Mesendoderm (in vitro differentiated cells): ENCODE measurements around the gene ATF6B.

ENCODE experiments used
- DNase-seq: peaks from one replicate; pipeline ENCODE4 v3.0.0; 2013
- H2AK5ac ChIP-seq: 2 replicates; pipeline ENCODE4 v1.6.1; 2013; ENCODE audit warnings: low read length, inconsistent platforms
- H2BK120ac ChIP-seq: 2 replicates; pipeline ENCODE4 v1.6.1; 2013; ENCODE audit warnings: low read depth, mild to moderate bottlenecking, low read length, moderate library complexity, mixed read lengths
- H2BK15ac ChIP-seq: replicated peaks from 2 replicates; pipeline ENCODE4 v1.6.1; 2013; ENCODE audit warnings: low read depth, mild to moderate bottlenecking, moderate library complexity
- H2BK5ac ChIP-seq: 2 replicates; pipeline ENCODE4 v1.6.1; 2013; ENCODE audit warnings: low read length, inconsistent platforms
- H3K18ac ChIP-seq: 2 replicates; pipeline ENCODE4 v1.6.1; 2013; ENCODE audit warnings: mild to moderate bottlenecking, low read length, mixed read lengths
- H3K23ac ChIP-seq: one replicate; pipeline ENCODE4 v1.6.1; 2013; ENCODE audit warnings: low read length
- H3K27ac ChIP-seq: 2 replicates; pipeline ENCODE4 v1.5.1; 2013; ENCODE audit warnings: low read depth, mild to moderate bottlenecking, inconsistent platforms, low read length, moderate library complexity
- H3K27me3 ChIP-seq: 2 replicates; pipeline ENCODE4 v1.6.1; 2013; ENCODE audit warnings: low read length, control low read depth, mild to moderate bottlenecking, inconsistent platforms; ENCODE audit not compliant: insufficient read depth, poor library complexity
- H3K36me3 ChIP-seq: 2 replicates; pipeline ENCODE4 v1.6.1; 2013; ENCODE audit warnings: low read length, inconsistent platforms; ENCODE audit not compliant: control insufficient read depth, insufficient read depth
- H3K4ac ChIP-seq: one replicate; pipeline ENCODE4 v1.6.1; 2013; ENCODE audit warnings: low read depth, mild to moderate bottlenecking, low read length, moderate library complexity
- H3K4me1 ChIP-seq: 2 replicates; pipeline ENCODE4 v1.6.1; 2013; ENCODE audit warnings: low read depth, low read length, inconsistent platforms; ENCODE audit not compliant: control insufficient read depth
- H3K4me2 ChIP-seq: 2 replicates; pipeline ENCODE4 v1.6.1; 2013; ENCODE audit warnings: low read length
- H3K4me3 ChIP-seq: 2 replicates; pipeline ENCODE4 v1.5.1; 2013; ENCODE audit warnings: mild to moderate bottlenecking, low read length
- H3K56ac ChIP-seq: one replicate; pipeline ENCODE4 v1.6.1; 2013; ENCODE audit warnings: low read length
- H3K79me1 ChIP-seq: 2 replicates; pipeline ENCODE4 v1.6.1; 2013; ENCODE audit warnings: low read length, inconsistent platforms
- H3K79me2 ChIP-seq: 2 replicates; pipeline ENCODE4 v1.6.1; 2013; ENCODE audit warnings: mild to moderate bottlenecking, low read length; ENCODE audit not compliant: control insufficient read depth, insufficient read depth
- H3K9ac ChIP-seq: 2 replicates; pipeline ENCODE4 v1.6.1; 2013; ENCODE audit warnings: low read length, inconsistent platforms
- H4K5ac ChIP-seq: one replicate; pipeline ENCODE4 v1.6.1; 2013; ENCODE audit warnings: low read length
- H4K8ac ChIP-seq: one replicate; pipeline ENCODE4 v1.6.1; 2013; ENCODE audit warnings: low read depth, mild to moderate bottlenecking, control low read depth, low read length, moderate library complexity
- WGBS: extraction: QIAGEN DNeasy Blood & Tissue Kit; methylation state at CpG from one replicate; pipeline ENCODE4 v1.1.7; 2013; ENCODE audit warnings: low lambda C conversion rate, missing lambda C conversion rate; ENCODE audit not compliant: insufficient coverage; ENCODE audit errors: extremely low coverage; 5-methylcytosine and 5-hydroxymethylcytosine counted together

Gene ATF6B

GRCh38 chr6:32123681-32124080, 4.4 kb downstream of the ATF6B start:
- H3K23ac ChIP-seq, result no peak overlapping the region
- H3K9ac ChIP-seq, result no peak overlapping the region
- WGBS, result no CpG with 5 or more reads among the region's 4 CpGs
- no peak overlapping the region for H3K4ac ChIP-seq
- no peak overlapping the region for H4K8ac ChIP-seq
- no peak overlapping the region for H2AK5ac ChIP-seq
- no peak overlapping the region for H2BK15ac ChIP-seq
- no peak overlapping the region for H2BK120ac ChIP-seq
- DNase-seq, result no peak
- H3K4me2 ChIP-seq, result no peak overlapping the region
- no peak overlapping the region for H3K4me3 ChIP-seq
- H3K4me1 ChIP-seq, result no peaks in the 10 kb centered on the region
- H3K27me3 ChIP-seq, result no peaks in the 10 kb centered on the region
- no peak overlapping the region for H3K27ac ChIP-seq
- no peak overlapping the region for H3K18ac ChIP-seq
- peaks cover 2% of the 10 kb centered on the region for H3K36me3 ChIP-seq
- no peak overlapping the region for H4K5ac ChIP-seq
- H3K56ac ChIP-seq, result no peak overlapping the region
- peaks cover 4% of the 10 kb centered on the region for H3K79me1 ChIP-seq
- H2BK5ac ChIP-seq, result no peak overlapping the region
- no peaks in the 10 kb centered on the region for H3K79me2 ChIP-seq

GRCh38 chr6:32120573-32121059, 7.4 kb downstream of the ATF6B start:
- no peak overlapping the region for H2BK5ac ChIP-seq
- no peak overlapping the region for H3K56ac ChIP-seq
- no peak overlapping the region for H3K23ac ChIP-seq
- H3K79me1 ChIP-seq, result no peaks in the 10 kb centered on the region
- H2AK5ac ChIP-seq, result no peak overlapping the region
- no CpG with 5 or more reads among the region's 12 CpGs for WGBS
- no peak overlapping the region for H3K27ac ChIP-seq
- no peak overlapping the region for H2BK15ac ChIP-seq
- no peaks in the 10 kb centered on the region for H3K79me2 ChIP-seq
- H4K8ac ChIP-seq, result no peak overlapping the region
- no peak overlapping the region for H2BK120ac ChIP-seq
- H3K4ac ChIP-seq, result no peak overlapping the region
- no peak overlapping the region for H4K5ac ChIP-seq
- H3K36me3 ChIP-seq, result peaks cover 2% of the 10 kb centered on the region
- DNase-seq, result no peak
- H3K4me2 ChIP-seq, result no peak overlapping the region
- H3K9ac ChIP-seq, result no peak overlapping the region
- no peaks in the 10 kb centered on the region for H3K4me1 ChIP-seq
- H3K18ac ChIP-seq, result no peak overlapping the region
- no peaks in the 10 kb centered on the region for H3K27me3 ChIP-seq
- no peak overlapping the region for H3K4me3 ChIP-seq

DNA sequence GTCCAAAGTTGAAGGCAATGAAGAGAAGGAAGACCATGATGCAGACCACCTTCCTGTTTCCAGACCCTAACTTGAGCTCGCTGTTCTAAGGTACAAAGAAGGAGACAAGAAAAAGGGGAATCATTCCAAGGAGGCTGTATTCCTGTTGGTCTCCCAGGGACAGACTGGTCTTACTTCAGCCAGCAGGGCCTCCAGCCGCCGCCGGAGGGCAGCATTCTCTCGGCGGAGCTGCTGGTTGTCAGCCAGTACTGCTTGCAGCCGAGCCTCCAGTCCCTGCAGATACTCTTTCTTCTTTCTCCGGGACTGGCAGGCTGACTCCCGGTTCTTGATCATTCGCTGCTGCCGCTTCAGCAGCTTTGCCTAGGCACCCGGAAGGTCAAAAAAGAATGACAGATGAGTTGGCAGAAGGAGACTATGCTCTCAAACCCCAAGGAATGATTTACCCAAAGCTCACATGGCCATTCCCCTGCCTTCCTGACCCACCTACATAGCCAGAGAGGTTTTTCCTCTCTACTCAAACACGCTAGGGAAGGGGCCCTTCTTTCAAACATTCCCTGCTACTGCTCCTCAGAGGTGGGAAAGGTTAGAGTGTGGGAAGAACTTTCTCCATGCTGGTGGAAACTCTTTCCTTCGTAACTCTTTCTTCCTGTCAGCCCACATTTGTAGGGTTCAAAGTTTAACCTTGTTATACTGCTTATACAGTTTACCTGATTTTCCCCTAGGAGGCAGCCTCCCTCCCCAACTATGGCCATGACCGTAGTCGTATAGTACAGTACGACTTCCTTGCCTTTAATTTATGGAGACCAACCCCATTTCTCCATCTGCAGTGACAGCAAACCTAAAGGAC, 9.0 kb downstream of the ATF6B start:
- Histone ChIP-seq H2AK5ac (no peak overlapping the region), H3K23ac (no peak overlapping the region), H3K27ac (no peak overlapping the region), H4K8ac (no peak overlapping the region), H3K9ac (no peak overlapping the region), H2BK120ac (no peak overlapping the region), H4K5ac (no peak overlapping the region), H2BK15ac (no peak overlapping the region), H3K79me1 (no peaks in the 10 kb centered on the region), H3K36me3 (peaks cover 2% of the 10 kb centered on the region), H3K56ac (no peak overlapping the region), H3K4ac (no peak overlapping the region), H2BK5ac (no peak overlapping the region), H3K18ac (no peak overlapping the region), H3K27me3 (no peaks in the 10 kb centered on the region), H3K79me2 (no peaks in the 10 kb centered on the region), H3K4me1 (no peaks in the 10 kb centered on the region), H3K4me3 (no peak overlapping the region), H3K4me2 (no peak overlapping the region)
- no CpG with 5 or more reads among the region's 17 CpGs for WGBS
- peak; percentile 88 for DNase-seq

GRCh38 chr6:32117461-32117860, 10.6 kb downstream of the ATF6B start:
- Histone ChIP-seq H3K27ac (no peak overlapping the region), H3K79me1 (no peaks in the 10 kb centered on the region), H2BK5ac (no peak overlapping the region), H4K5ac (no peak overlapping the region), H3K27me3 (no peaks in the 10 kb centered on the region), H2BK15ac (no peak overlapping the region), H3K4me3 (no peak overlapping the region), H3K56ac (no peak overlapping the region), H3K4me1 (no peaks in the 10 kb centered on the region), H3K4ac (no peak overlapping the region), H3K23ac (no peak overlapping the region), H2BK120ac (no peak overlapping the region), H3K36me3 (peaks cover 2% of the 10 kb centered on the region), H3K18ac (no peak overlapping the region), H3K9ac (no peak overlapping the region), H3K4me2 (no peak overlapping the region), H4K8ac (no peak overlapping the region), H2AK5ac (no peak overlapping the region), H3K79me2 (no peaks in the 10 kb centered on the region)
- WGBS, result no CpG with 5 or more reads among the region's 9 CpGs
- peak; percentile 53 for DNase-seq

- Histone ChIP-seq H4K8ac (no peak overlapping the region), H3K79me1 (no peaks in the 10 kb centered on the region), H3K36me3 (no peaks in the 10 kb centered on the region), H3K79me2 (no peaks in the 10 kb centered on the region), H2BK15ac (no peak overlapping the region), H2BK120ac (no peak overlapping the region), H3K23ac (no peak overlapping the region), H3K4me2 (no peak overlapping the region), H3K4ac (no peak overlapping the region), H4K5ac (no peak overlapping the region), H3K4me3 (no peak overlapping the region), H3K4me1 (no peaks in the 10 kb centered on the region), H3K27ac (no peak overlapping the region), H3K56ac (no peak overlapping the region), H3K27me3 (no peaks in the 10 kb centered on the region), H2AK5ac (no peak overlapping the region), H2BK5ac (no peak overlapping the region), H3K18ac (no peak overlapping the region), H3K9ac (no peak overlapping the region)
- peak; percentile 54 for DNase-seq
- no CpG with 5 or more reads among the region's 7 CpGs for WGBS
Observed at GRCh38 chr6:32116674-32117073, 11.4 kb downstream of the ATF6B start.
